GM18951 (cell line): Measurements from ENCODE around the gene NF1.
"Not testable (repeated sequence)": the region's sequence is repeated elsewhere in the genome, so short reads cannot be mapped to it uniquely, and the experiment has no call there.

ENCODE experiments used
- POLR2A ChIP-seq: IDR thresholded peaks from 4 replicates; pipeline ENCODE4 v1.6.1; 2011; ENCODE audit warnings: mild to moderate bottlenecking; ENCODE audit not compliant: insufficient read length, insufficient read depth; ENCODE audit errors: extremely low read depth
- in situ Hi-C: fragments of 300-500 bp; cut with MboI; formaldehyde crosslinking; loops from one replicate; pipeline ENCODE4 v1.12.0; 2022; ENCODE audit warnings: low sequenced_read_pairs, mixed read lengths, inconsistent platforms; ENCODE audit not compliant: unreplicated experiment

Gene NF1

DNA sequence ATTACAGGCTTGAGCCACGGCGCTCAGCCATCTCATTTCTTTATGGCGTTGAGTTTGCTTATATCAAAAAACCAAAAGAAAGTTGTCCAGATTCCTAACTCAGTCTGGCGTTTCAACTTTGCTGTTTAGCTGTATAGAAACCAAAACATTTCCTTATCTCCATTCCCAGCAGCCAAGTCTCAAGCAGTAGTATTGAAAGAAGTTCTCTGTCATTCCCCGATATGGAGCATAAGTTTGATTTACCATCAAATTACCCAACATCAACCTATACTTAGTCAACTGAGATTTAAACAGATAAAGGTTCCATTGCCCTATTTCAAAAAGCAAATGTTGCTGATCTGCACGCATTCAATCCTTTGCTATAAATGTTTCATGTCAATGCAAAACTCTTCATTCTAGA, 269.2 kb downstream of the NF1 start:
- no peak for TF ChIP-seq POLR2A
- in situ Hi-C loops: loop anchor here (25.0 kb wide), 1 partner anchor 352 kb away; no protein-coding TSS in a partner anchor

- in situ Hi-C loops: loop anchor here (25.0 kb wide), 1 partner anchor 354 kb away; no protein-coding TSS in a partner anchor
- TF ChIP-seq POLR2A: no peak
These were observed 271.3 kb downstream of the NF1 start for GRCh38 chr17:31366088-31366487.

GRCh38 chr17:31369266-31369665, 274.5 kb downstream of the NF1 start:
- TF ChIP-seq POLR2A: no peak
- in situ Hi-C loops: loop anchor here (25.0 kb wide), 1 partner anchor 357 kb away; no protein-coding TSS in a partner anchor

GRCh38 chr17:31371511-31372097, 276.8 kb downstream of the NF1 start:
- in situ Hi-C loops: loop anchor here (25.0 kb wide), 1 partner anchor 359 kb away; no protein-coding TSS in a partner anchor
- no peak for TF ChIP-seq POLR2A

GRCh38 chr17:31373150-31374093, 278.6 kb downstream of the NF1 start:
- TF ChIP-seq POLR2A: no peak
- in situ Hi-C loops: loop anchor here (25.0 kb wide), 1 partner anchor 361 kb away; no protein-coding TSS in a partner anchor

- in situ Hi-C loops: loop anchor here (25.0 kb wide), 1 partner anchor 362 kb away; no protein-coding TSS in a partner anchor
These were observed 279.3 kb downstream of the NF1 start for GRCh38 chr17:31374094-31374447.

DNA sequence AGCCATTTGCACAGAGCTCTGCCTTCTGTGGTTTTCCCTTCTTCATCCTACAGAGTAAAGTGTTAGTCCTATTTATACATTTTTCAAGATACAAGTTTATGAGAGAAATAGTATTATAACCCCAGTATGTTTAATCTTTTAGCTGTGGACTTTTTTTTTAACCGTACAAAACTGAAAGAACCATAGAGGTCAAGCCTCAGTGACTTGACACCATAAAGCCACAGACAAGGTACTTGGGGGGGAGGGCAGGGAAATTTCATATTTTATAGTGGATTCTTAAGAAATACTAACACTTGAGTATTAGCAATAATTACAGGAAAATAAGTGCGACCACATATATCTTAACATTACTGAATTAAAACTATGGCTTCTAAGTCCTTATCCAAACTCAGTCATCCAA, 279.7 kb downstream of the NF1 start:
- no peak for TF ChIP-seq POLR2A
- in situ Hi-C loops: loop anchor here (25.0 kb wide), 1 partner anchor 362 kb away; no protein-coding TSS in a partner anchor

More at GRCh38 chr17:31374094-31374447, 279.3 kb downstream of the NF1 start:
- TF ChIP-seq POLR2A: no peak

DNA sequence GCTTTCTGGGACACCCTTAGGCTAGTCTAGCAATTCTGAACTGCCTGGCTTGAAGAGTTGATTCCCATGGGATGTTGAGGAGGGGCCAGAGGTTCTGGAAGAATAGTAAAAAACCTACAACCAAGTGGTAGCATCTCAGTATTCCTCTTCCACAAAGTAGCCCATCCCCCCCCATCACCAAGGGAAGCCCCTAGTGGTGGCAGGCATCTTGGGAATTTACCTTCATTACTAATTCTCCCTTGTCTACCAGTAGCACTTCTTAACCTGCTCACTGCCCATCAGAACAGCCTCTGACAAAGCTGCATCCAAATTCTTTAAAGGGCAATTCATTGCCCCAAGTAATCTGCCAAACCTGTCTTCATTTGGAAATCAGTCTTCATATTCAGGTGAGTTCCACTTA, 283.9 kb downstream of the NF1 start:
- in situ Hi-C loops: no loop called here
- TF ChIP-seq POLR2A: no peak

- TF ChIP-seq POLR2A: no peak
- in situ Hi-C loops: no loop called here
These were observed 284.9 kb downstream of the NF1 start for GRCh38 chr17:31379597-31380205.

DNA sequence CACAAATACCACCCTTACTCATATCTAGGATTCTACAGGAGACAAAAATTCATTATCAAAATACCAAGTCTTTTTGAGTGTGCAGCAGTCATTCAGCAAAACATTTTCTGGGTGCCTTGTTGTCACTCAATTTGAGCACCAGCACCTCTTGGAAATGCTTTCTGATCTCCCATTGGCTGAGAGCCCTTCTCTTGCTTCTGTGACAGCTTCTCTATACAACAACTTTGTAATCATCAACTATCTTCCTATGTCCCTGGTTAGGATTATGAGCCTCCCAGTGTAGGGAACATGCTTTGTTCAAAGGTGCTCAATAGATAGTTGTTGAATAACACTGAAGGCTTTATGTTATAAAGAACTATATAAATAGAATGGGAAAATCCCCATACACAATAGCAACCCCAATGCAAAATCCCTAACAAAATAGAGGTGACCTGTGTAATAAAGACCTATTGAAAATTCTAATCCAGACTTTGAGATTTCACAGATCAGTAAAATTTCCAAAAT, 286.4 kb downstream of the NF1 start:
- in situ Hi-C loops: no loop called here
- TF ChIP-seq POLR2A: no peak

DNA sequence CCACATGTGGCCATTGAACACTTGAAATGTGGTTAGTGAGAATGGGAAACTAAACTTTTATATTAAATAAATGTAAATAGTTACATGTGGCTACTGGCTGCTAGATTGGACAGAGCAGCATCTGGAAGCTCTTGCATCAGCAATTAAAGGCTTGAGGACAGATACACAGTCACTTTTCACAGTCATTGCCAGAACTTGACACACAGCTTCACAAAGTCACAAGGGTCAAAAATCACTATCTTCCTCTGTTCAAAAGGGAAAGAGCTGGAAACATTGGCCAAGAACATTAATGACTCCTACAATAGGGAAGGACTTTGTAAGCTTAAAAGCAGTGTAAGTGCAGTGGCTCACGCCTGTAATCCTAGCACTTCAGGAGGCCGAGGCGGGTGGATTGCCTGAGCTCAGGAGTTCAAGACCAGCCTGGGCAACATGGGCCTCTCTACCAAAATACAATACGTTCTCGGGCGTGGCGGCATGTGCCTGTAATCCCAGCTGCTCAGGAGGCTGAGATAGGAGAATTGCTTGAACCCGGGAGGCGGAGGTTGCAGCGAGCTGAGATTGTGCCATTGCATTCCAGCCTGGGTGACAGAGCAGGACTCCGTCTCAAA, 288.0 kb downstream of the NF1 start:
- in situ Hi-C loops: not testable (repeated sequence)

DNA sequence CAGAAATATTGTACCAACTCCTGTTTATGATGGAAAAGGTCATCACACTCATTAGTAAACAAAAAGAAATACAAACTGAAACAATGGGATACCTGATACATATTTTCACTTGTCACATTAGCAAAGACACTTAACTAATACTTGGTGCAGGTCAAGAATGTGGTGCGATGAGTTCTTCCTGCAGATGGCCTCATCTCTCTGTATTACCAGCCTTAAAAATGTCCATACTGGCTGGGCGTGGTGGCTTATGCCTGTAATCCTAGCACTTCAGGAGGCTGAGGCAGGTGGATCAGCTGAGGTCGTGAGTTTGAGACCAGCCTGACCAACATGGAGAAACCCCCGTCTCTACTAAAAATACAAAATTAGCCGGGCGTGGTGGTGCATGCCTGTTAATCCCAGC, 288.7 kb downstream of the NF1 start:
- in situ Hi-C loops: not testable (repeated sequence)
